HEK293 (cell line): ENCODE measurements around the gene ZNF853.
"Not testable (repeated sequence)": the region's sequence is repeated elsewhere in the genome, so short reads cannot be mapped to it uniquely, and the experiment has no call there.

Experiments
- CTCF ChIA-PET: fragments of 350-600 bp; formaldehyde crosslinking; extraction: SDS; loops from one replicate; lab custom pipeline; 2021; ENCODE audit warnings: antibody characterized with exemption; lab: Yijun Ruan, JAX
- POLR2A ChIA-PET: fragments of 300-600 bp; formaldehyde crosslinking; extraction: SDS; loops from one replicate; lab custom pipeline; 2020; ENCODE audit warnings: antibody characterized with exemption, inconsistent platforms; lab: Yijun Ruan, JAX
- H3K27ac ChIP-seq: fragments of 200-500 bp; sonication (Bioruptor generic); 2 replicates; pipeline ENCODE4 v1.5.1; 2014; ENCODE audit warnings: low read depth, low read length, control low read depth, inconsistent platforms; ENCODE audit errors: extremely low read depth
- H3K36me3 ChIP-seq, 2 experiments: fragments of 200-500 bp in 1 of 2; sonication (Bioruptor generic) in 1 of 2; 1 replicate in 1 of 2; 2 replicates in 1 of 2; pipeline ENCODE4 v1.5.1; 2014 to 2017; ENCODE audit warnings: inconsistent platforms in 2 of 2, low read length in 2 of 2; ENCODE audit not compliant: control insufficient read depth in 2 of 2, insufficient read depth in 1 of 2
- H3K4me1 ChIP-seq: fragments of 200-500 bp; sonication (Bioruptor generic); 2 replicates; pipeline ENCODE4 v1.5.1; 2014; ENCODE audit warnings: mild to moderate bottlenecking, low read length, inconsistent platforms; ENCODE audit not compliant: control insufficient read depth, insufficient read depth
- H3K4me3 ChIP-seq: 2 replicates; pipeline ENCODE4 v1.5.1; 2011; ENCODE audit warnings: low read depth, mild to moderate bottlenecking, control low read depth, low read length, moderate library complexity
- H3K9me3 ChIP-seq: fragments of 200-500 bp; sonication (Bioruptor generic); 2 replicates; pipeline ENCODE4 v1.5.1; 2014; ENCODE audit warnings: low read depth, low read length, inconsistent platforms; ENCODE audit not compliant: control insufficient read depth, insufficient read depth
- GLIS2 ChIP-seq: fragments of 450-650 bp; formaldehyde crosslinking; IDR thresholded peaks from 2 replicates; pipeline ENCODE4 v1.5.1; 2016; ENCODE audit warnings: missing biosample characterization, missing genetic modification characterization
- SP2 ChIP-seq: fragments of 450-650 bp; formaldehyde crosslinking; IDR thresholded peaks from 2 replicates; pipeline ENCODE4 v1.5.1; 2016; ENCODE audit warnings: missing biosample characterization, missing genetic modification characterization
- ZBTB49 ChIP-seq: fragments of 450-650 bp; formaldehyde crosslinking; IDR thresholded peaks from 2 replicates; pipeline ENCODE4 v1.5.1; 2016; ENCODE audit warnings: missing biosample characterization, missing genetic modification characterization, low read depth
- ZNF341 ChIP-seq: fragments of 450-650 bp; formaldehyde crosslinking; IDR thresholded peaks from 2 replicates; pipeline ENCODE4; 2016; ENCODE audit warnings: low read depth, missing biosample characterization, missing genetic modification characterization
- ZNF629 ChIP-seq: fragments of 450-650 bp; formaldehyde crosslinking; IDR thresholded peaks from 2 replicates; pipeline ENCODE4 v1.5.1; 2017; ENCODE audit warnings: missing biosample characterization, missing genetic modification characterization
- ZSCAN5A ChIP-seq: fragments of 450-650 bp; formaldehyde crosslinking; IDR thresholded peaks from 2 replicates; pipeline ENCODE4 v1.5.1; 2016; ENCODE audit warnings: missing biosample characterization, missing genetic modification characterization
- TF ChIP-seq, protein P1 (sequence below): fragments of 450-650 bp; formaldehyde crosslinking; IDR thresholded peaks from 2 replicates; pipeline ENCODE4 v1.5.1; 2017; ENCODE audit warnings: missing biosample characterization, missing genetic modification characterization

Gene ZNF853

DNA sequence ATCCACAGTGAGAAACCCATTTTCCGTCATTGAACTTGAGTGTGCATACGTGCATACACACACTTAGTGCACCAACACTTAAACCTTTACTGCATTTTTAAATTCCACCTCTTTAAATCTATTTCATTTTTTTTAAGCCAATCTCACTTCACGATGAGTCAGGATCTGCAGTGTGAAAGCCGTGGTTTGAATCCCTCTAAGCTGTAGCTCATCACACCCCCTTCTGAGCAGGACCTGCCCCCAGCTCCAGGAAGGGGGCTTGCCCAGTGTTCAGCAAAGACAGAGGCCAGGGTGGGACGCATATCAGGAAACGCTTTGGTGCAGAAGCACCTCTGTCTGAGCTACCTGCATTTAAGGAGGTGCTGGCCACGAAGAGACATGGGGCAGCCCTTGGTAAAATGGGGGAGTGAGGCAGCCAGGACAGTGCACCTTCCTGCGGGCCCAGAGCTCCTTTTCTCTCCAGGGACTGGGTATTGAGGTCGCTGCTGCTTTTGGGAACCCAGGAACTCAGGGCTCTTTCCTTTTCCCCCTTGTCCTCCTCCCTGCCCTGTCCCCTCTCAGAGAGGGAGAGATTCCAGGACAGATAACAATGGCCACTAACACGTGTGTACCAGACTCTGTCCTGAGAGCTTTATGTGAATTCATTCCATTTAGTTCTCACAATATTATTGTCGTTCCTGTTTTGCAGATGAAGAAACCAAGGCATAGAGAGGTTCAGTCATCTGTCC, 43.4 kb downstream of the ZNF853 start:
- ChIA-PET POLR2A (no interaction called here), CTCF (interaction anchor here (0.6 kb wide), 1 partner anchor 142 kb away, joined by 3 read pairs; no protein-coding TSS in a partner anchor)
- H3K36me3 ChIP-seq, result peaks cover 0 to 12% of the 10 kb centered on the region in 2 experiments; a peak in 1 of 3 replicates
- no peak overlapping the region for H3K27ac ChIP-seq
- no peak overlapping the region for H3K4me3 ChIP-seq
- no peaks in the 10 kb centered on the region for H3K9me3 ChIP-seq
- TF ChIP-seq SP2 (tag by site-specific recombination) (no peak), ZBTB49 (tag by site-specific recombination) (no peak), GLIS2 (tag by site-specific recombination) (no peak), ZNF629 (tag by site-specific recombination) (no peak), ZSCAN5A (no peak), ZNF341 (tag by site-specific recombination) (no peak)
- TF ChIP-seq, protein P1, sequence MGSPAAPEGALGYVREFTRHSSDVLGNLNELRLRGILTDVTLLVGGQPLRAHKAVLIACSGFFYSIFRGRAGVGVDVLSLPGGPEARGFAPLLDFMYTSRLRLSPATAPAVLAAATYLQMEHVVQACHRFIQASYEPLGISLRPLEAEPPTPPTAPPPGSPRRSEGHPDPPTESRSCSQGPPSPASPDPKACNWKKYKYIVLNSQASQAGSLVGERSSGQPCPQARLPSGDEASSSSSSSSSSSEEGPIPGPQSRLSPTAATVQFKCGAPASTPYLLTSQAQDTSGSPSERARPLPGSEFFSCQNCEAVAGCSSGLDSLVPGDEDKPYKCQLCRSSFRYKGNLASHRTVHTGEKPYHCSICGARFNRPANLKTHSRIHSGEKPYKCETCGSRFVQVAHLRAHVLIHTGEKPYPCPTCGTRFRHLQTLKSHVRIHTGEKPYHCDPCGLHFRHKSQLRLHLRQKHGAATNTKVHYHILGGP (tag by site-specific recombination), result no peak
- no peaks in the 10 kb centered on the region for H3K4me1 ChIP-seq

GRCh38 chr7:6670851-6671250, 55.4 kb downstream of the ZNF853 start:
- H3K4me3 ChIP-seq, POLR2A ChIA-PET, H3K27ac ChIP-seq, H3K36me3 ChIP-seq, CTCF ChIA-PET, H3K9me3 ChIP-seq, H3K4me1 ChIP-seq: not testable (repeated sequence)
